ENCODE data around the gene LTB4R. TPM values are rescaled to one million over a fixed set of nuclear protein-coding genes. Genes with fewer than 3 reads are reported as not detected.
A peak's percentile ranks its signal among the peaks of the same experiment; 100 is the strongest.

LTB4R gene
- total and polyA plus RNA-seq, 8 donors, result 5.3 to 26.1 (median 6.5) TPM

GRCh38 chr14:24364841-24365240 lies 53.5 kb downstream of the LTB4R start:
- H3K9me3 ChIP-seq, result no peaks in the 10 kb centered on the region
- ATAC-seq (no peak), DNase-seq (no peak)
- H3K27me3 ChIP-seq, result peaks cover 0 to 51% of the 10 kb centered on the region in 2 donors
- H3K4me1 ChIP-seq, result peaks cover 5 to 29% of the 10 kb centered on the region in 2 donors
- TF ChIP-seq CTCF (IDR thresholded peaks at IDR 0.05), result no peak
- no peaks in the 10 kb centered on the region for H3K36me3 ChIP-seq
- intact Hi-C loops (cut with DNase I), result loop anchor here in 1 of 2 donors (5.0 kb wide), 1 partner anchor 67 kb away; no protein-coding TSS in a partner anchor
- peak overlapping the region in 1 of 2 donors; percentile 94 for H3K27ac ChIP-seq
- no peak overlapping the region for H3K4me3 ChIP-seq

DNA sequence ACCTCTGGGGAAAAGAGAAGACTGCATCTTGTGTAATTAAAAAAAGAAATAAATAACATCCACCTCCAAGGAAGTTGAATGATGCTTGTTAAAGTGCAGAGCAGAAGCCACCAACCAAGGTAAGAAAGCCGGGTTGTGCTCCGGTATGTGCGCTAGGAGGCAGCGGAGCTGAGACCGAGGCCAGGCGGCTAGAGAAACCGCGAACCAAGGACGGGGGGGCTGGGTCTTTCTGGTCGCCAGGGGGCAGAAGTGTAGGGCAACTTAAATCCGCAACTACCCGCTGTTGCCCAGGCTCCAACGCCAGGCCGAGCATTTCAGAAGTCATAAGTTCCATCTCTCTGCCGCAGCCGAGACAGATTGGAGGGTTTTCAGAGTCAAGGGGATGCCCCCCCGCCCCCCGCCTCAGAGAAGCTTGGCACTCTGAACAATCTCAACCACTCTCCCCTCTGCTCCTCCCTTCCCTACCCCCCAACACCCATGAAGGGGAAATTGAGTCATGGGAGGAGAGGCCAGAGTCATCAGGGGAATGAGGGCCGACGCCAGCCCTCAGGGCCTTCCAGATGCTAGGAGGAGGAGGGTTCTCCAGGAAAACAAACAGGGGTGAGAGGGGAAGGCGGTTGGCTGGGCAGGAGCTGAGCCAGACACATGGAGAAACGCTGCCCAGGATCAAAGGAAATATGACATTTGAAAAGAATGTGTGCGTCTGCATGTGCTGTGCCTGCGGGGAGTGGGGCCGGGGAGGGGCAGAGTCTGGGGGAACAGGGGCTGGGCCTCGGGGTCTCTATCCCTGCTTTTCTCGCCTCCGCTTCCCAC lies 54.5 kb downstream of the LTB4R start:
- peak; percentile 56 for ATAC-seq
- Histone ChIP-seq H3K4me3 (peak overlapping the region; percentile 14 to 46), H3K27me3 (peaks cover 0 to 58% of the 10 kb centered on the region in 2 donors), H3K36me3 (no peaks in the 10 kb centered on the region), H3K27ac (peak overlapping the region; percentile 78 to 94), H3K9me3 (no peaks in the 10 kb centered on the region), H3K4me1 (peaks cover 5 to 29% of the 10 kb centered on the region in 2 donors)
- TF ChIP-seq CTCF (IDR thresholded peaks at IDR 0.05), result peak; percentile 55 to 83
- peak; percentile 80 to 94 (median 88) for DNase-seq
- intact Hi-C loops (cut with DNase I), result loop anchor here in 1 of 2 donors (5.0 kb wide), 1 partner anchor 66 kb away; no protein-coding TSS in a partner anchor

GRCh38 chr14:24366413-24366720 lies 55.1 kb downstream of the LTB4R start:
- DNase-seq, result no peak
- Histone ChIP-seq H3K36me3 (no peaks in the 10 kb centered on the region), H3K9me3 (no peaks in the 10 kb centered on the region), H3K27ac (peak overlapping the region; percentile 78 to 94), H3K27me3 (peaks cover 0 to 58% of the 10 kb centered on the region in 2 donors), H3K4me3 (peak overlapping the region; percentile 14 to 46), H3K4me1 (peaks cover 5 to 29% of the 10 kb centered on the region in 2 donors)
- intact Hi-C loops (cut with DNase I), result loop anchor here in 1 of 2 donors (5.0 kb wide), 1 partner anchor 66 kb away; no protein-coding TSS in a partner anchor
- no peak for TF ChIP-seq CTCF (IDR thresholded peaks at IDR 0.05)
- ATAC-seq, result no peak

DNA sequence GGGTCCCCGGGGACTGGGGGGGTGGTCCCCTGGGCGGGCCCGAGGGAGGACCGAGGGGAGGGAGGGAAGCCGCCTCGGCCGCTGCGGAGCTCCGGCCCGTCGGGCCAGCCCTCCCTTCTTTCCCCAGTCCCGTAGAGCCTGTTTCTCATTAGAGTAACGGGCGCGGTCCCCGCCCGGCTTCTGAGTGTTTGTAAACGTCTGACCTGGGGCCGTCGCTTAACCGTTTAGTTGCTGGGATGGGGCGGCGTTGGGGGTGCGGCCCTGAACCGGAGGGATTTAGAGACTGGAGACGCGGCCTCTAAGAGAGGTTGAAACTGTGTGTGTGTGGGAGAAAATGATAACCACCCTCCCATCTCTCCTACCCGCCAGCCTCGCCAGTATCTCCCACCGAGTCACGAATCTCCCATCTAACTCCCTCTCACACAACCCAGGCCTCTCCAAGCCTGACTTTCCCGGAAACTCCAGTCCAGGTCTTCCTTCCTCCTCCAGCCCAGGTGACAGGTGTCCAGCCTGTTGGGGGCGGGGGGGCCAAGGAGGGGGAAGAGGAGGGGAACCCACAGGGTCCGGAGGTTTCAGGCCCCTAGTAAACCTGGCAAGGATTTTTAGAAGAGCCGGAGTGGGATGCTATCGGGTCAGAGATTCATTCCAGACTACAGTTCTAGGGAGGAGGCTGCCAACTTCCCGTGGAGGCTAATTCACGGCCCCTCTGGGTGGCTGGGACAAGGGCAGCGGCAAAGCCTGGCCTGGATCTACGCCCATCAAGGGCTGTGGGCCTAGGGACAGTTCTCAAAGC lies 55.6 kb downstream of the LTB4R start:
- DNase-seq (peak; percentile 91 to 97 (median 93)), ATAC-seq (peak; percentile 84)
- no peak for TF ChIP-seq CTCF (IDR thresholded peaks at IDR 0.05)
- H3K4me1 ChIP-seq, result peaks cover 5 to 29% of the 10 kb centered on the region in 2 donors
- H3K27me3 ChIP-seq, result peaks cover 0 to 58% of the 10 kb centered on the region in 2 donors
- intact Hi-C loops (cut with DNase I), result loop anchor here in 1 of 2 donors (5.0 kb wide), 1 partner anchor 65 kb away; no protein-coding TSS in a partner anchor
- no peaks in the 10 kb centered on the region for H3K36me3 ChIP-seq
- no peaks in the 10 kb centered on the region for H3K9me3 ChIP-seq
- H3K27ac ChIP-seq, result peak overlapping the region; percentile 78 to 94
- peak overlapping the region; percentile 14 to 46 for H3K4me3 ChIP-seq

Other genes starting within 250 kb of the LTB4R start
Only the 30 nearest of the 33 such genes appear.
- 10 to 100 TPM; 56.4 to 65.1 TPM for gene DCAF11, start 196.7 kb upstream of the LTB4R start, total RNA-seq
- 10 to 100 TPM; 60.6 to 76.3 (median 67.6) TPM for gene DCAF11, start 196.7 kb upstream of the LTB4R start, polyA plus RNA-seq (ENCODE audit: insufficient read length in 6 of 6)
- gene NRL, start 196.6 kb upstream of the LTB4R start, total RNA-seq, result 1 to 10 TPM; 1.6 to 2.7 TPM
- gene NRL, start 196.6 kb upstream of the LTB4R start, polyA plus RNA-seq (ENCODE audit: insufficient read length in 6 of 6), result 1 to 10 TPM in 5 of 6 donors, under 1 TPM in 1; 0.97 to 1.8 (median 1.4) TPM
- gene FITM1, start 180.8 kb upstream of the LTB4R start, total RNA-seq, result under 1 TPM; 0.68 to 0.76 TPM
- 1 to 10 TPM in 4 of 6 donors, under 1 TPM in 2; 0.77 to 1.5 (median 1.0) TPM for gene FITM1, start 180.8 kb upstream of the LTB4R start, polyA plus RNA-seq (ENCODE audit: insufficient read length in 6 of 6)
- gene PSME1, start 175.3 kb upstream of the LTB4R start, total RNA-seq, result 100 to 1,000 TPM; 190 to 203 TPM
- gene PSME1, start 175.3 kb upstream of the LTB4R start, polyA plus RNA-seq (ENCODE audit: insufficient read length in 6 of 6), result 100 to 1,000 TPM; 189 to 236 (median 221) TPM
- gene EMC9, start 169.9 kb upstream of the LTB4R start, total RNA-seq, result 10 to 100 TPM; 16.2 to 18.1 TPM
- 10 to 100 TPM; 13.5 to 24.3 (median 23.0) TPM for gene EMC9, start 169.9 kb upstream of the LTB4R start, polyA plus RNA-seq (ENCODE audit: insufficient read length in 6 of 6)
- gene PSME2, start 164.9 kb upstream of the LTB4R start, total RNA-seq, result 100 to 1,000 TPM; 134 to 224 TPM
- 100 to 1,000 TPM; 126 to 164 (median 159) TPM for gene PSME2, start 164.9 kb upstream of the LTB4R start, polyA plus RNA-seq (ENCODE audit: insufficient read length in 6 of 6)
- 10 to 100 TPM; 49.3 to 61.5 TPM for gene RNF31, start 164.0 kb upstream of the LTB4R start, total RNA-seq
- gene RNF31, start 164.0 kb upstream of the LTB4R start, polyA plus RNA-seq (ENCODE audit: insufficient read length in 6 of 6), result 10 to 100 TPM; 42.4 to 69.9 (median 54.6) TPM
- 100 to 1,000 TPM in 1 of 2 donors, 10 to 100 TPM in 1; 95.6 to 131 TPM for gene IRF9, start 150.2 kb upstream of the LTB4R start, total RNA-seq
- gene IRF9, start 150.2 kb upstream of the LTB4R start, polyA plus RNA-seq (ENCODE audit: insufficient read length in 6 of 6), result 10 to 100 TPM; 53.4 to 69.9 (median 61.2) TPM
- 10 to 100 TPM; 27.0 to 31.6 TPM for gene REC8, start 139.4 kb upstream of the LTB4R start, total RNA-seq
- 10 to 100 TPM; 38.5 to 66.0 (median 44.3) TPM for gene REC8, start 139.4 kb upstream of the LTB4R start, polyA plus RNA-seq (ENCODE audit: insufficient read length in 6 of 6)
- 10 to 100 TPM; 25.0 to 62.4 TPM for gene IPO4, start 122.7 kb upstream of the LTB4R start, total RNA-seq
- gene IPO4, start 122.7 kb upstream of the LTB4R start, polyA plus RNA-seq (ENCODE audit: insufficient read length in 6 of 6), result 10 to 100 TPM; 22.6 to 39.5 (median 29.0) TPM
- 10 to 100 TPM; 64.9 to 72.5 TPM for gene TM9SF1, start 116.1 kb upstream of the LTB4R start, total RNA-seq
- 10 to 100 TPM; 28.1 to 37.6 (median 32.4) TPM for gene TM9SF1, start 116.1 kb upstream of the LTB4R start, polyA plus RNA-seq (ENCODE audit: insufficient read length in 6 of 6)
- under 1 TPM; 0.37 to 0.55 TPM for gene TSSK4, start 105.8 kb upstream of the LTB4R start, total RNA-seq
- 10 to 100 TPM in 5 of 6 donors, 1 to 10 TPM in 1; 9.6 to 16.1 (median 13.7) TPM for gene TSSK4, start 105.8 kb upstream of the LTB4R start, polyA plus RNA-seq (ENCODE audit: insufficient read length in 6 of 6)
- gene CHMP4A, start 98.0 kb upstream of the LTB4R start, total RNA-seq, result 10 to 100 TPM; 35.0 to 46.7 TPM
- 10 to 100 TPM; 52.8 to 64.6 (median 58.8) TPM for gene CHMP4A, start 98.0 kb upstream of the LTB4R start, polyA plus RNA-seq (ENCODE audit: insufficient read length in 6 of 6)
- gene MDP1, start 95.4 kb upstream of the LTB4R start, total RNA-seq, result 10 to 100 TPM; 12.4 to 13.8 TPM
- 10 to 100 TPM in 5 of 6 donors, 1 to 10 TPM in 1; 9.8 to 19.4 (median 11.7) TPM for gene MDP1, start 95.4 kb upstream of the LTB4R start, polyA plus RNA-seq (ENCODE audit: insufficient read length in 6 of 6)
- gene NEDD8, start 79.1 kb upstream of the LTB4R start, total RNA-seq, result 100 to 1,000 TPM; 162 to 163 TPM
- gene NEDD8, start 79.1 kb upstream of the LTB4R start, polyA plus RNA-seq (ENCODE audit: insufficient read length in 6 of 6), result 100 to 1,000 TPM; 185 to 219 (median 203) TPM
- gene GMPR2, start 78.6 kb upstream of the LTB4R start, total RNA-seq, result 10 to 100 TPM; 63.6 to 69.6 TPM
- gene GMPR2, start 78.6 kb upstream of the LTB4R start, polyA plus RNA-seq (ENCODE audit: insufficient read length in 6 of 6), result 100 to 1,000 TPM in 4 of 6 donors, 10 to 100 TPM in 2; 96.6 to 117 (median 114) TPM
- 100 to 1,000 TPM; 105 to 110 TPM for gene TINF2, start 68.9 kb upstream of the LTB4R start, total RNA-seq
- 10 to 100 TPM; 52.2 to 67.0 (median 58.3) TPM for gene TINF2, start 68.9 kb upstream of the LTB4R start, polyA plus RNA-seq (ENCODE audit: insufficient read length in 6 of 6)
- 1 to 10 TPM; 7.6 to 9.6 TPM for gene TGM1, start 48.3 kb upstream of the LTB4R start, total RNA-seq
- gene TGM1, start 48.3 kb upstream of the LTB4R start, polyA plus RNA-seq (ENCODE audit: insufficient read length in 6 of 6), result 1 to 10 TPM; 2.6 to 4.3 (median 3.2) TPM
- gene RABGGTA, start 39.9 kb upstream of the LTB4R start, total RNA-seq, result 10 to 100 TPM; 49.3 to 53.3 TPM
- gene RABGGTA, start 39.9 kb upstream of the LTB4R start, polyA plus RNA-seq (ENCODE audit: insufficient read length in 6 of 6), result 10 to 100 TPM; 20.2 to 28.7 (median 25.6) TPM
- gene DHRS1, start 11.7 kb upstream of the LTB4R start, total RNA-seq, result 10 to 100 TPM; 24.9 to 50.2 TPM
- 10 to 100 TPM; 37.7 to 55.5 (median 42.6) TPM for gene DHRS1, start 11.7 kb upstream of the LTB4R start, polyA plus RNA-seq (ENCODE audit: insufficient read length in 6 of 6)
- 10 to 100 TPM; 22.4 to 24.8 TPM for gene NOP9, start 11.7 kb upstream of the LTB4R start, total RNA-seq
- gene NOP9, start 11.7 kb upstream of the LTB4R start, polyA plus RNA-seq (ENCODE audit: insufficient read length in 6 of 6), result 10 to 100 TPM; 22.4 to 28.4 (median 26.0) TPM
- 10 to 100 TPM in 1 of 2 donors, 1 to 10 TPM in 1; 9.2 to 22.7 TPM for gene CIDEB, start 3.5 kb upstream of the LTB4R start, total RNA-seq
- 10 to 100 TPM in 5 of 6 donors, 1 to 10 TPM in 1; 9.5 to 14.8 (median 13.9) TPM for gene CIDEB, start 3.5 kb upstream of the LTB4R start, polyA plus RNA-seq (ENCODE audit: insufficient read length in 6 of 6)
- gene LTB4R2, start 1.4 kb upstream of the LTB4R start, total RNA-seq, result 1 to 10 TPM; 4.5 to 6.3 TPM
- 1 to 10 TPM; 4.0 to 5.9 (median 5.6) TPM for gene LTB4R2, start 1.4 kb upstream of the LTB4R start, polyA plus RNA-seq (ENCODE audit: insufficient read length in 6 of 6)
- gene ADCY4, start 23.6 kb downstream of the LTB4R start, total RNA-seq, result 10 to 100 TPM; 38.2 to 45.2 TPM
- 10 to 100 TPM; 25.7 to 48.5 (median 32.2) TPM for gene ADCY4, start 23.6 kb downstream of the LTB4R start, polyA plus RNA-seq (ENCODE audit: insufficient read length in 6 of 6)
- 10 to 100 TPM; 16.1 to 26.3 TPM for gene RIPK3, start 28.5 kb downstream of the LTB4R start, total RNA-seq
- 1 to 10 TPM; 2.4 to 3.8 (median 3.0) TPM for gene RIPK3, start 28.5 kb downstream of the LTB4R start, polyA plus RNA-seq (ENCODE audit: insufficient read length in 6 of 6)
- gene NFATC4, start 56.7 kb downstream of the LTB4R start, total RNA-seq, result 10 to 100 TPM; 39.4 to 64.2 TPM
- 100 to 1,000 TPM in 1 of 6 donors, 10 to 100 TPM in 5; 72.2 to 102 (median 89.4) TPM for gene NFATC4, start 56.7 kb downstream of the LTB4R start, polyA plus RNA-seq (ENCODE audit: insufficient read length in 6 of 6)
- 10 to 100 TPM; 16.2 to 23.4 TPM for gene NYNRIN, start 87.5 kb downstream of the LTB4R start, total RNA-seq
- 100 to 1,000 TPM in 3 of 6 donors, 10 to 100 TPM in 3; 86.3 to 120 (median 98.9) TPM for gene NYNRIN, start 87.5 kb downstream of the LTB4R start, polyA plus RNA-seq (ENCODE audit: insufficient read length in 6 of 6)
- gene CBLN3, start 118.2 kb downstream of the LTB4R start, total RNA-seq, result 1 to 10 TPM; 5.9 to 6.4 TPM
- 1 to 10 TPM; 2.2 to 4.1 (median 3.5) TPM for gene CBLN3, start 118.2 kb downstream of the LTB4R start, polyA plus RNA-seq (ENCODE audit: insufficient read length in 6 of 6)
- gene KHNYN, start 118.5 kb downstream of the LTB4R start, total RNA-seq, result 10 to 100 TPM; 48.0 to 49.3 TPM
- 10 to 100 TPM; 46.8 to 56.6 (median 51.3) TPM for gene KHNYN, start 118.5 kb downstream of the LTB4R start, polyA plus RNA-seq (ENCODE audit: insufficient read length in 6 of 6)
- gene SDR39U1, start 131.3 kb downstream of the LTB4R start, total RNA-seq, result 10 to 100 TPM; 32.7 to 40.7 TPM
- gene SDR39U1, start 131.3 kb downstream of the LTB4R start, polyA plus RNA-seq (ENCODE audit: insufficient read length in 6 of 6), result 10 to 100 TPM; 39.9 to 51.9 (median 47.7) TPM

Data from left lung (tissue), 10 donors.